ENCODE measurements around the gene LRRC49.

The LRRC49 gene

DNA sequence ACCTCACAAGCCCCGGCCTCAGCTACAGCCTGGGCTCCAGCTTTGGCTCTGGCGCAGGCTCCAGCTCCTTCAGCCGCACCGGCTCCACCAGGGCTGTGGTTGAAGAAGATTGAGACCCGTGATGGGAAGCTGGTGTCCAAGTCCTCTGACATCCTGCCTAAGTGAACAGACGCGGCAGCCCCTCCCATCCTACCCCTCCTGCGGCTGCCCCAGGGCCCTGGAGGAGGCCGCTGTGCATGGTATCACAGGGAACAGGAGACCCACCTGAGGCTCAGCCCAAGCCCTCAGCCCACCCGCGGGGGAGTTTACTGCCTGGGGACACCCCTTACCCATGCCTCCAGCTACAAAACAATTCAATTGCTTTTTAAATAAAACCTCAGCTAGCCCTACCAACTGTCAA lies 32.6 kb upstream of the LRRC49 start:
- no peaks in the 10 kb centered on the region for H3K36me3 ChIP-seq (ENCODE audit: insufficient read depth, low read length)
- H3K4me3 ChIP-seq (ENCODE audit: low read depth in 1 of 2, low read length in 2 of 2) = no peak overlapping the region
- H3K9ac ChIP-seq (ENCODE audit: low read depth, low read length) = no peak overlapping the region
- TF ChIP-seq, protein P1, sequence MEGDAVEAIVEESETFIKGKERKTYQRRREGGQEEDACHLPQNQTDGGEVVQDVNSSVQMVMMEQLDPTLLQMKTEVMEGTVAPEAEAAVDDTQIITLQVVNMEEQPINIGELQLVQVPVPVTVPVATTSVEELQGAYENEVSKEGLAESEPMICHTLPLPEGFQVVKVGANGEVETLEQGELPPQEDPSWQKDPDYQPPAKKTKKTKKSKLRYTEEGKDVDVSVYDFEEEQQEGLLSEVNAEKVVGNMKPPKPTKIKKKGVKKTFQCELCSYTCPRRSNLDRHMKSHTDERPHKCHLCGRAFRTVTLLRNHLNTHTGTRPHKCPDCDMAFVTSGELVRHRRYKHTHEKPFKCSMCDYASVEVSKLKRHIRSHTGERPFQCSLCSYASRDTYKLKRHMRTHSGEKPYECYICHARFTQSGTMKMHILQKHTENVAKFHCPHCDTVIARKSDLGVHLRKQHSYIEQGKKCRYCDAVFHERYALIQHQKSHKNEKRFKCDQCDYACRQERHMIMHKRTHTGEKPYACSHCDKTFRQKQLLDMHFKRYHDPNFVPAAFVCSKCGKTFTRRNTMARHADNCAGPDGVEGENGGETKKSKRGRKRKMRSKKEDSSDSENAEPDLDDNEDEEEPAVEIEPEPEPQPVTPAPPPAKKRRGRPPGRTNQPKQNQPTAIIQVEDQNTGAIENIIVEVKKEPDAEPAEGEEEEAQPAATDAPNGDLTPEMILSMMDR (IDR thresholded peaks at IDR 0.05; ENCODE audit: borderline replicate concordance, extremely low read depth, low read length, poor library complexity, severe bottlenecking) = no peak
- no peak for TF ChIP-seq EZH2 (IDR thresholded peaks at IDR 0.05; ENCODE audit: borderline replicate concordance, low read depth, low read length, severe bottlenecking)
- H3K9me3 ChIP-seq (ENCODE audit: insufficient read depth, low read length, severe bottlenecking) = no peaks in the 10 kb centered on the region
- ATAC-seq (ENCODE audit: insufficient read depth, low read depth) (no peak), DNase-seq (no peak)
- H4K20me1 ChIP-seq (ENCODE audit: insufficient read depth, low read length) = no peaks in the 10 kb centered on the region
- no peaks in the 10 kb centered on the region for H3K27me3 ChIP-seq (ENCODE audit: insufficient read depth, low read length, poor library complexity)
- H3K4me1 ChIP-seq (ENCODE audit: insufficient read depth, low read length) = no peaks in the 10 kb centered on the region
- no peak overlapping the region for H2AFZ ChIP-seq (ENCODE audit: low read depth, low read length)
- no peaks in the 10 kb centered on the region for H3K79me2 ChIP-seq (ENCODE audit: insufficient read depth, low read length)
- H3K4me2 ChIP-seq (ENCODE audit: insufficient read depth, low read length) = no peak overlapping the region
- no peak overlapping the region for H3K27ac ChIP-seq (ENCODE audit: low read length)

DNA sequence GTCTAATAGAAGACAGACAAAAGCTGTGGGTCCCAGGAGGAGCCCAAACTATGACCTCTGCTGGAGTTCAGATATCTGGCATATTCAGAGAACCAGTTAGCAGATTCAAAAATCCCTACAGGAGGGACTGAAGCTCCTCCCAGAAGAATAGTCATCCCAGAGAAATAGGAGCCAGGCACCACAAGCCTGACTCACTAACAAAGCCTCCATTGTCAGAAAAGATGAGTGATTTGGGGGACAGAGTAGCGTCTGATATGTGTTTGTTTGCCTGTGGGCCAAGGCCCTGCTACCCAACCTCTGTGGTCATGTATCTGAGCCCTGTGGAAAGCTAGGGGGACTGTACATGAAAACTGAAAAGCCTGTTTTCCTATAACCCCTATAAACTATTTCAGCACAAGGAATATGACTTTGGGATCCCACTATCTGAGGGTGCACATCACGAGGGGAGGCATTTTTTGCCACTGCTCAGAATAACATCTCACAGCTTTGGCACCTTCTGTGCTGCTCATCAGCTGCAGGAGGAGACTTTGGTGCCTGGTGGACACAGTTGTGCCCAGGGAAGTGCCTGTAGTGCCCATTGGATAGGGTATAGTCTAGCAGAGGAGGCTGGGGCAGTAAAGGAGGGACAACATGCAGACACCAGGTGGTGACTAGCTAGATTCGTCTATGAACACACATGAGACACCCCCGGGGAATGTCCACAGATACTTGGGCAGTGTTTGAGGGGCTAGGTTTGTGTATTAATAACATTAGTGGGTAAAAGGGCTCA lies 29.0 kb upstream of the LRRC49 start:
- no peak overlapping the region for H3K27ac ChIP-seq (ENCODE audit: low read length)
- no peaks in the 10 kb centered on the region for H3K9me3 ChIP-seq (ENCODE audit: insufficient read depth, low read length, severe bottlenecking)
- no peak overlapping the region for H2AFZ ChIP-seq (ENCODE audit: low read depth, low read length)
- H3K36me3 ChIP-seq (ENCODE audit: insufficient read depth, low read length) = no peaks in the 10 kb centered on the region
- no peaks in the 10 kb centered on the region for H4K20me1 ChIP-seq (ENCODE audit: insufficient read depth, low read length)
- no peak overlapping the region for H3K4me3 ChIP-seq (ENCODE audit: low read depth in 1 of 2, low read length in 2 of 2)
- H3K79me2 ChIP-seq (ENCODE audit: insufficient read depth, low read length) = no peaks in the 10 kb centered on the region
- no peak overlapping the region for H3K4me2 ChIP-seq (ENCODE audit: insufficient read depth, low read length)
- no peaks in the 10 kb centered on the region for H3K27me3 ChIP-seq (ENCODE audit: insufficient read depth, low read length, poor library complexity)
- TF ChIP-seq, protein P1 (IDR thresholded peaks at IDR 0.05; ENCODE audit: borderline replicate concordance, extremely low read depth, low read length, poor library complexity, severe bottlenecking) = no peak
- TF ChIP-seq EZH2 (IDR thresholded peaks at IDR 0.05; ENCODE audit: borderline replicate concordance, low read depth, low read length, severe bottlenecking) = no peak
- no peak for ATAC-seq (ENCODE audit: insufficient read depth, low read depth)
- H3K4me1 ChIP-seq (ENCODE audit: insufficient read depth, low read length) = no peaks in the 10 kb centered on the region
- no peak for DNase-seq
- no peak overlapping the region for H3K9ac ChIP-seq (ENCODE audit: low read depth, low read length)

DNA sequence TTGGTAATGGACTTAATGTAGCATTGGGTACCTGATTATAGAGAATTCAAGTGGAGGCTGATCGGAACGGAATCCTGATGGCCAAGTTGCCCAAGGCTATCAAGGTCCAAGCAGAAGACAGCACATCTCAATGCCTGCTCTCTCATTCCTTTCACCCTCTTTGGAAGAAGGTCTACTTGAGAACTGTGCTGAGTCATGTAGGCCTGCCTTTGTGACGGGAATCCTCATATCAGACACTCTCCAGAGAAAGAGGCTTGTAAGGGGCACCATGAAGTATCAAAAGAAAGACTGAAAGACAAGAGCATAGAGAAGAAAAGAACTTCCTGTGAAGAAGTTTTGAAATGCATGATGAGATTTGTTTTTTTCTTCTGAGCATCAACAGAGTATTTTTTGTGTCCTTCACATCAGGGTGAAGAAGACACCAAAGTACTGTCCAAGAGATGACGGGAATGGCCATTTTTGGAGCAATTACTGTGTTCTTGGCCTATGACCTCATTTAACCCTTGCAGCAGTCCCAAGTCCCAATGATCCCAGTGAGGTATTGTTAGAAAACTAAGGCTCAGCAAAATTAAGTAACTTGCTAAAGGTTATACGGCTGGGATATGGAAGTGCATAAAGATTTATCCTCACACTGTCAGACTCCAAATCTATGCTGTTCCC lies 25.5 kb upstream of the LRRC49 start:
- no peak overlapping the region for H3K9ac ChIP-seq (ENCODE audit: low read depth, low read length)
- H3K4me1 ChIP-seq (ENCODE audit: insufficient read depth, low read length) = no peaks in the 10 kb centered on the region
- no peaks in the 10 kb centered on the region for H3K79me2 ChIP-seq (ENCODE audit: insufficient read depth, low read length)
- H3K27me3 ChIP-seq (ENCODE audit: insufficient read depth, low read length, poor library complexity) = no peaks in the 10 kb centered on the region
- no peak overlapping the region for H3K27ac ChIP-seq (ENCODE audit: low read length)
- DNase-seq = no peak
- no peak overlapping the region for H3K4me2 ChIP-seq (ENCODE audit: insufficient read depth, low read length)
- no peak for TF ChIP-seq EZH2 (IDR thresholded peaks at IDR 0.05; ENCODE audit: borderline replicate concordance, low read depth, low read length, severe bottlenecking)
- TF ChIP-seq, protein P1 (IDR thresholded peaks at IDR 0.05; ENCODE audit: borderline replicate concordance, extremely low read depth, low read length, poor library complexity, severe bottlenecking) = no peak
- no peak overlapping the region for H3K4me3 ChIP-seq (ENCODE audit: low read depth in 1 of 2, low read length in 2 of 2)
- H4K20me1 ChIP-seq (ENCODE audit: insufficient read depth, low read length) = no peaks in the 10 kb centered on the region
- no peak overlapping the region for H2AFZ ChIP-seq (ENCODE audit: low read depth, low read length)
- H3K36me3 ChIP-seq (ENCODE audit: insufficient read depth, low read length) = no peaks in the 10 kb centered on the region
- H3K9me3 ChIP-seq (ENCODE audit: insufficient read depth, low read length, severe bottlenecking) = no peaks in the 10 kb centered on the region
- no peak for ATAC-seq (ENCODE audit: insufficient read depth, low read depth)

Data from DND-41 (cell line).